Caco-2 (cell line): Measurements from ENCODE around the gene DENND2A. TPM values are rescaled to one million over a fixed set of nuclear protein-coding genes. Genes with fewer than 3 reads are reported as not detected.
A peak's percentile ranks its signal among the peaks of the same experiment; 100 is the strongest.

Experiments
- BruUV-seq: library from RNA; stranded (reverse); fragments of 400-500 nt; replicated peaks from 2 replicates; lab custom pipeline; 2021; lab: Mats Ljungman, UMichigan
- CTCF ChIA-PET: fragments of 300-600 bp; sonication (Branson Sonifier 250); formaldehyde crosslinking; loops from one replicate; lab custom pipeline; 2022; ENCODE audit warnings: antibody characterized with exemption; lab: Charles Lee
- POLR2A ChIA-PET: fragments of 300-600 bp; sonication (Branson Sonifier 250); formaldehyde crosslinking; loops from one replicate; lab custom pipeline; 2022; ENCODE audit warnings: antibody characterized with exemption; lab: Charles Lee
- DNase-seq, 2 experiments: peaks; one replicate each; pipeline versions ENCODE4 v3.0.0 to v3.0.0-alpha.2; 2020 to 2022
- H3K27me3 ChIP-seq: replicated peaks from 2 replicates; pipeline ENCODE4 v1.6.0; 2011; ENCODE audit warnings: low read length; ENCODE audit not compliant: control insufficient read depth, insufficient read depth
- H3K36me3 ChIP-seq: 2 replicates; pipeline ENCODE4 v1.5.1; 2011; ENCODE audit warnings: low read length; ENCODE audit not compliant: control insufficient read depth, insufficient read depth
- H3K4me1 ChIP-seq: fragments of 250-450 bp; sonication (Bioruptor Pico); 2 replicates; pipeline ENCODE4 v1.5.1; 2020; ENCODE audit warnings: mild to moderate bottlenecking
- H3K4me3 ChIP-seq: 2 replicates; pipeline ENCODE4 v1.5.1; 2011; ENCODE audit warnings: low read depth, mild to moderate bottlenecking, control low read depth, low read length
- H3K9me3 ChIP-seq: fragments of 250-450 bp; sonication (Bioruptor Pico); 2 replicates; pipeline ENCODE4 v1.5.1; 2020; ENCODE audit warnings: mild to moderate bottlenecking, moderate library complexity
- H3K27ac Mint-ChIP-seq: one replicate; pipeline ENCODE4 v1.8.0; 2022; ENCODE audit warnings: mixed read lengths; ENCODE audit not compliant: unreplicated experiment
- H3K27me3 Mint-ChIP-seq: one replicate; pipeline ENCODE4 v1.8.0; 2022; ENCODE audit warnings: mixed read lengths; ENCODE audit not compliant: insufficient read depth, unreplicated experiment
- H3K36me3 Mint-ChIP-seq: one replicate; pipeline ENCODE4 v1.8.0; 2022; ENCODE audit warnings: mild to moderate bottlenecking, mixed read lengths; ENCODE audit not compliant: insufficient read depth, unreplicated experiment
- H3K4me1 Mint-ChIP-seq: one replicate; pipeline ENCODE4 v1.8.0; 2022; ENCODE audit warnings: low read depth, mixed read lengths; ENCODE audit not compliant: unreplicated experiment
- H3K4me3 Mint-ChIP-seq: one replicate; pipeline ENCODE4 v1.8.0; 2022; ENCODE audit warnings: mild to moderate bottlenecking, moderate library complexity, mixed read lengths; ENCODE audit not compliant: unreplicated experiment
- H3K9me3 Mint-ChIP-seq: one replicate; pipeline ENCODE4 v1.8.0; 2022; ENCODE audit warnings: mixed read lengths; ENCODE audit not compliant: unreplicated experiment
- intact Hi-C: fragments of 100-400 bp; cut with micrococcal nuclease; formaldehyde crosslinking; loops from one replicate; pipeline ENCODE4 v1.10.0; 2022; ENCODE audit not compliant: unreplicated experiment
- total RNA-seq: library from RNA; stranded (reverse); gene quantifications from 2 replicates; pipeline ENCODE4 v1.2.3, GENCODE V29; 2022
- TF ChIP-seq, protein P1 (sequence below), 2 experiments: fragments of 200-600 bp in 1 of 2; IDR thresholded peaks; 1 replicate in 1 of 2; 2 replicates in 1 of 2; pipeline versions ENCODE4 v1.5.1 to v1.8.0; 2011 to 2022; ENCODE audit warnings: antibody characterized with exemption in 1 of 2, control low read depth in 1 of 2, inconsistent platforms in 1 of 2, low read depth in 1 of 2, low read length in 1 of 2, mild to moderate bottlenecking in 1 of 2, moderate library complexity in 1 of 2; ENCODE audit not compliant: insufficient read depth in 1 of 2, severe bottlenecking in 1 of 2, unreplicated experiment in 1 of 2

The DENND2A gene
- total RNA-seq, 1 experiment from 2014 or later = 0.95 TPM

DNA sequence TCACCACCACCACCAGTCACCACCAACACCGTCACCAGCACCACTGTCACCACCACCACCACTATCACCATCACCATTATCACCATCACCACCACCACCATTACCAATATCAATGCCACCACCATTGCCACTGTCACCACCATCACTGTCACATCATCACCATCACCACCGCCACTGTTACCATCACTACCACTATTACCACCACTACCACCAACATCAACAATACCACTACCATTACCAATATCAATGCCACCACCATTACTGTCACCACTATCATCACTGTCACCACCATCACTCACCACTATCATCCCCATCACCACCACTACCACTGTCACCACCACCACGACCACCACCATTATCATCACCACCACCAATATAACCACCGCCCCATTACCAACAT is 14.0 kb upstream of the DENND2A start:
- no peaks in the 10 kb centered on the region for H3K36me3 Mint-ChIP-seq
- CTCF ChIA-PET = no interaction called here
- H3K4me1 Mint-ChIP-seq = peaks cover 12% of the 10 kb centered on the region
- Histone ChIP-seq H3K4me1 (peaks cover 9% of the 10 kb centered on the region), H3K9me3 (no peaks in the 10 kb centered on the region), H3K36me3 (no peaks in the 10 kb centered on the region), H3K4me3 (no peak overlapping the region), H3K27me3 (no peaks in the 10 kb centered on the region)
- H3K27me3 Mint-ChIP-seq = no peaks in the 10 kb centered on the region
- TF ChIP-seq, protein P1, sequence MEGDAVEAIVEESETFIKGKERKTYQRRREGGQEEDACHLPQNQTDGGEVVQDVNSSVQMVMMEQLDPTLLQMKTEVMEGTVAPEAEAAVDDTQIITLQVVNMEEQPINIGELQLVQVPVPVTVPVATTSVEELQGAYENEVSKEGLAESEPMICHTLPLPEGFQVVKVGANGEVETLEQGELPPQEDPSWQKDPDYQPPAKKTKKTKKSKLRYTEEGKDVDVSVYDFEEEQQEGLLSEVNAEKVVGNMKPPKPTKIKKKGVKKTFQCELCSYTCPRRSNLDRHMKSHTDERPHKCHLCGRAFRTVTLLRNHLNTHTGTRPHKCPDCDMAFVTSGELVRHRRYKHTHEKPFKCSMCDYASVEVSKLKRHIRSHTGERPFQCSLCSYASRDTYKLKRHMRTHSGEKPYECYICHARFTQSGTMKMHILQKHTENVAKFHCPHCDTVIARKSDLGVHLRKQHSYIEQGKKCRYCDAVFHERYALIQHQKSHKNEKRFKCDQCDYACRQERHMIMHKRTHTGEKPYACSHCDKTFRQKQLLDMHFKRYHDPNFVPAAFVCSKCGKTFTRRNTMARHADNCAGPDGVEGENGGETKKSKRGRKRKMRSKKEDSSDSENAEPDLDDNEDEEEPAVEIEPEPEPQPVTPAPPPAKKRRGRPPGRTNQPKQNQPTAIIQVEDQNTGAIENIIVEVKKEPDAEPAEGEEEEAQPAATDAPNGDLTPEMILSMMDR (IDR thresholded peaks at IDR 0.05; ENCODE audit: insufficient read depth in 1 of 2, low read depth in 1 of 2, low read length in 1 of 2, severe bottlenecking in 1 of 2, unreplicated experiment in 1 of 2) = no peak
- DNase-seq = no peak
- no peak overlapping the region for H3K4me3 Mint-ChIP-seq
- no peak overlapping the region for H3K27ac Mint-ChIP-seq
- intact Hi-C loops = loop anchor here (10.0 kb wide), 1 partner anchor 480 kb away; the partner anchor contains the start of gene KDM7A
- no TSS peak for BruUV-seq
- POLR2A ChIA-PET = no interaction called here
- no peaks in the 10 kb centered on the region for H3K9me3 Mint-ChIP-seq

- ChIA-PET CTCF (interaction anchor here (0.6 to 2.0 kb wide), 5 partner anchors 13 to 280 kb away, joined by 3 to 52 read pairs (median 3); partner anchors contain the start of gene DENND2A), POLR2A (no interaction called here)
- no peak overlapping the region for H3K27ac Mint-ChIP-seq
- H3K4me3 Mint-ChIP-seq = no peak overlapping the region
- no TSS peak for BruUV-seq
- intact Hi-C loops = loop anchor here (10.0 kb wide), 1 partner anchor 479 kb away; the partner anchor contains the start of gene KDM7A
- H3K27me3 Mint-ChIP-seq = no peaks in the 10 kb centered on the region
- TF ChIP-seq, protein P1 (IDR thresholded peaks at IDR 0.05; ENCODE audit: insufficient read depth in 1 of 2, low read depth in 1 of 2, low read length in 1 of 2, severe bottlenecking in 1 of 2, unreplicated experiment in 1 of 2) = no peak
- H3K4me3 ChIP-seq = no peak overlapping the region
- no peaks in the 10 kb centered on the region for H3K36me3 ChIP-seq
- no peaks in the 10 kb centered on the region for H3K36me3 Mint-ChIP-seq
- H3K27me3 ChIP-seq = no peaks in the 10 kb centered on the region
- no peak for DNase-seq
- peaks cover 9% of the 10 kb centered on the region for H3K4me1 ChIP-seq
- no peaks in the 10 kb centered on the region for H3K9me3 ChIP-seq
- peaks cover 12% of the 10 kb centered on the region for H3K4me1 Mint-ChIP-seq
- no peaks in the 10 kb centered on the region for H3K9me3 Mint-ChIP-seq
Measured at GRCh38 chr7:140654109-140654387, 13.4 kb upstream of the DENND2A start.

- peak; percentile 71 to 80 for DNase-seq
- Histone ChIP-seq H3K36me3 (no peaks in the 10 kb centered on the region), H3K4me3 (no peak overlapping the region), H3K27me3 (no peaks in the 10 kb centered on the region), H3K9me3 (no peaks in the 10 kb centered on the region), H3K4me1 (peaks cover 9% of the 10 kb centered on the region)
- Mint-ChIP-seq H3K4me3 (no peak overlapping the region), H3K27me3 (no peaks in the 10 kb centered on the region), H3K4me1 (peaks cover 12% of the 10 kb centered on the region), H3K9me3 (no peaks in the 10 kb centered on the region), H3K36me3 (no peaks in the 10 kb centered on the region), H3K27ac (no peak overlapping the region)
- CTCF ChIA-PET = interaction anchor here (0.6 to 2.0 kb wide), 6 partner anchors 12 to 319 kb away, joined by 3 to 52 read pairs (median 3); partner anchors contain the start of gene DENND2A
- intact Hi-C loops = loop anchor here (1.0 to 10.0 kb wide), 3 partner anchors 135 to 479 kb away; partner anchors contain the start of gene KDM7A
- TF ChIP-seq, protein P1 (IDR thresholded peaks at IDR 0.05; ENCODE audit: insufficient read depth in 1 of 2, low read depth in 1 of 2, low read length in 1 of 2, severe bottlenecking in 1 of 2, unreplicated experiment in 1 of 2) = peak; percentile 80 to 82
- no TSS peak for BruUV-seq
- POLR2A ChIA-PET = no interaction called here
Measured at GRCh38 chr7:140653319-140654108, 12.9 kb upstream of the DENND2A start.
